Inflammatory macrophage (primary cell): ENCODE measurements around the gene CEACAM16.
"Not testable (repeated sequence)": the region's sequence is repeated elsewhere in the genome, so short reads cannot be mapped to it uniquely, and the experiment has no call there.

Experiments
- DNase-seq, 2 donors: peaks; one replicate each; pipeline ENCODE4 v3.0.0-alpha.2; 2020 to 2022

CEACAM16 gene

GRCh38 chr19:44703336-44704078, 4.6 kb downstream of the CEACAM16 start:
- no peak for DNase-seq

GRCh38 chr19:44704982-44705381, 6.0 kb downstream of the CEACAM16 start:
- DNase-seq, result no peak

GRCh38 chr19:44705502-44706010, 6.6 kb downstream of the CEACAM16 start:
- DNase-seq, result no peak

- no peak for DNase-seq
Measured at GRCh38 chr19:44706506-44707236, 7.7 kb downstream of the CEACAM16 start.

- no peak for DNase-seq
Measured at GRCh38 chr19:44707794-44708193, 8.8 kb downstream of the CEACAM16 start.

GRCh38 chr19:44708940-44709339, 10.0 kb downstream of the CEACAM16 start:
- no peak for DNase-seq

- DNase-seq, result not testable (repeated sequence)
Measured at GRCh38 chr19:44709434-44710266, 10.7 kb downstream of the CEACAM16 start.

- DNase-seq, result no peak
Measured at GRCh38 chr19:44710483-44710882, 11.5 kb downstream of the CEACAM16 start.

- DNase-seq, result no peak
Measured at GRCh38 chr19:44712864-44713515, 14.0 kb downstream of the CEACAM16 start.

- no peak for DNase-seq
Measured at GRCh38 chr19:44714597-44715169, 15.7 kb downstream of the CEACAM16 start.

GRCh38 chr19:44717603-44718002, 18.7 kb downstream of the CEACAM16 start:
- DNase-seq, result no peak

GRCh38 chr19:44718441-44719261, 19.7 kb downstream of the CEACAM16 start:
- peak; percentile 4 to 29 for DNase-seq

GRCh38 chr19:44719262-44719701, 20.3 kb downstream of the CEACAM16 start:
- no peak for DNase-seq

GRCh38 chr19:44720396-44720795, 21.4 kb downstream of the CEACAM16 start:
- DNase-seq, result not testable (repeated sequence)

- DNase-seq, result peak in 1 of 2 donors; percentile 56
Measured at GRCh38 chr19:44720945-44721344, 22.0 kb downstream of the CEACAM16 start.

GRCh38 chr19:44721369-44721768, 22.4 kb downstream of the CEACAM16 start:
- not testable (repeated sequence) for DNase-seq

- DNase-seq, result peak; percentile 79 to 93
Measured at GRCh38 chr19:44722131-44723121, 23.5 kb downstream of the CEACAM16 start.

GRCh38 chr19:44723299-44723951, 24.5 kb downstream of the CEACAM16 start:
- no peak for DNase-seq

- peak; percentile 88 for DNase-seq
Measured at GRCh38 chr19:44723952-44724319, 25.0 kb downstream of the CEACAM16 start.
